NT2/D1 (cell line): ENCODE results near the gene FRRS1L.

Experiments
- SUZ12 ChIP-seq: IDR thresholded peaks from 2 replicates; pipeline ENCODE4 v1.6.1; 2011; ENCODE audit not compliant: insufficient read length, insufficient read depth; ENCODE audit errors: extremely low read depth
- ZNF274 ChIP-seq: IDR thresholded peaks from 2 replicates; pipeline ENCODE4 v1.6.1; 2011; ENCODE audit warnings: mild to moderate bottlenecking, low read depth, low read length

DNA sequence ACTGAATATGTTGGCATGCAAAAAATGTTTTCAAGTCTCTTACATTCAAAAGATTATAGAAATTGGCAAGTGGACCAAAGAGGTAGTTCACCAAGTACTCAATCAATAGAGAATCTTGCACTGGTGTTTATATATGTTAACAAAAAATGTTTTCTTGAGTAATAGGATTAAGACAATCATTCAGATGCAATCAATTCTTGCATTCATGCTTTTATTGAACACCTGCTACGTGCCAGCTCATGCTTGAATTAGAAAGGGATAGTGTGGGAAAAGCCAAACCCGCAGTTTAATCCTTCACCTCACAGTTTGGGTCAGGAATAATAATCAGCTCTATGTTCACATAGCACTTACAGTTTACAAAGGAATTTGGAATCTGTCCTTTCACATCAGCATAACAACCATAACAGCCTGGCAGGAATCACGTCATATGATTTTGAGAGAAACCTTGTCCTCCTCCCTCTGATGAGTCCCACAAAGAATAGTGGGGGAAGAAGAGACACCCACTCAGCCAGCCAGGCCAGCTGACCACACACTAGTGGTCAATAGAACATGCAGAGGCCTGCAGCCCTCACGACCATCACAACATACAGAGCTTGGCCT is 36.8 kb upstream of the FRRS1L start:
- no peak for TF ChIP-seq SUZ12
- no peak for TF ChIP-seq ZNF274
